Renal pelvis (tissue), 4 donors: ENCODE measurements around the gene ZMIZ1. TPM values are rescaled to one million over a fixed set of nuclear protein-coding genes. Genes with fewer than 3 reads are reported as not detected.
A peak's percentile ranks its signal among the peaks of the same experiment; 100 is the strongest.
"Not testable (repeated sequence)": the region's sequence is repeated elsewhere in the genome, so short reads cannot be mapped to it uniquely, and the experiment has no call there.

Experiments
- DNase-seq: peaks from one replicate; pipeline ENCODE4 v3.0.0-alpha.2; 2013
- polyA plus RNA-seq, 3 donors: library from polyadenylated mRNA; unstranded; fragments of 120-200 nt; gene quantifications; one replicate each; pipeline ENCODE4 v1.2.1, GENCODE V29; 2013; ENCODE audit not compliant: insufficient read length in 3 of 3

Gene ZMIZ1
- polyA plus RNA-seq, 3 donors: 64.2 to 83.6 (median 78.7) TPM

GRCh38 chr10:79337783-79338469 is 269.2 kb downstream of the ZMIZ1 start:
- DNase-seq: not testable (repeated sequence)

- no peak for DNase-seq
Observed at GRCh38 chr10:79339266-79339665, 270.5 kb downstream of the ZMIZ1 start.

- no peak for DNase-seq
Observed at GRCh38 chr10:79340646-79341244, 272.0 kb downstream of the ZMIZ1 start.

- DNase-seq: no peak
Observed at GRCh38 chr10:79342295-79342761, 273.6 kb downstream of the ZMIZ1 start.

- DNase-seq: no peak
Observed at GRCh38 chr10:79342811-79343561, 274.2 kb downstream of the ZMIZ1 start.

- no peak for DNase-seq
Observed at GRCh38 chr10:79344502-79345195, 275.9 kb downstream of the ZMIZ1 start.

GRCh38 chr10:79345241-79346011 is 276.7 kb downstream of the ZMIZ1 start:
- no peak for DNase-seq

GRCh38 chr10:79346012-79346340 is 277.2 kb downstream of the ZMIZ1 start:
- DNase-seq: no peak

GRCh38 chr10:79346388-79347225 is 277.8 kb downstream of the ZMIZ1 start:
- DNase-seq: no peak

GRCh38 chr10:79347226-79347893 is 278.6 kb downstream of the ZMIZ1 start, which contains the start of gene PPIF:
Gene PPIF (plus strand): TSS chr10:79347469. CDS start chr10:79347549, 80 bp downstream.
- DNase-seq: peak; percentile 91

- DNase-seq: no peak
Observed at GRCh38 chr10:79347894-79348639, 279.3 kb downstream of the ZMIZ1 start.

GRCh38 chr10:79348640-79348988 is 279.8 kb downstream of the ZMIZ1 start:
- DNase-seq: no peak

GRCh38 chr10:79349072-79349491 is 280.3 kb downstream of the ZMIZ1 start:
- DNase-seq: no peak

GRCh38 chr10:79349766-79350406 is 281.1 kb downstream of the ZMIZ1 start:
- no peak for DNase-seq

- DNase-seq: no peak
Observed at GRCh38 chr10:79350407-79351154, 281.8 kb downstream of the ZMIZ1 start.

- DNase-seq: no peak
Observed at GRCh38 chr10:79351332-79351731, 282.6 kb downstream of the ZMIZ1 start.

GRCh38 chr10:79352035-79352877 is 283.5 kb downstream of the ZMIZ1 start:
- DNase-seq: no peak
